OCI-LY7 (cell line): ENCODE data around the gene SCML2. TPM values are rescaled to one million over a fixed set of nuclear protein-coding genes. Genes with fewer than 3 reads are reported as not detected.

Source experiments
- BruUV-seq: library from RNA; stranded (reverse); fragments of 400-500 nt; replicated peaks from 2 replicates; lab custom pipeline; 2021; lab: Mats Ljungman, UMichigan
- CTCF ChIA-PET: fragments of 300-600 bp; sonication (Branson Sonifier 250); formaldehyde crosslinking; loops from one replicate; lab custom pipeline; 2022; ENCODE audit warnings: antibody characterized with exemption; ENCODE audit not compliant: unreplicated experiment; lab: Charles Lee
- POLR2A ChIA-PET: fragments of 300-600 bp; sonication (Branson Sonifier 250); formaldehyde crosslinking; loops from one replicate; lab custom pipeline; 2022; ENCODE audit warnings: antibody characterized with exemption; lab: Charles Lee
- DNase-seq: peaks from one replicate; pipeline ENCODE4 v3.0.0-alpha.2; 2015; ENCODE audit warnings: low spot score
- H2AFZ ChIP-seq: fragments of 200-600 bp; sonication (generic), shearing (Covaris generic); 2 replicates; pipeline ENCODE4 v1.6.1; 2014; ENCODE audit warnings: mild to moderate bottlenecking, antibody characterized with exemption, low read length, moderate library complexity
- H3K27ac ChIP-seq: fragments of 200-600 bp; sonication (generic); 2 replicates; pipeline ENCODE4 v1.5.1; 2014; ENCODE audit warnings: mixed run types, low read depth, mild to moderate bottlenecking, moderate library complexity, low read length, inconsistent platforms; ENCODE audit not compliant: poor library complexity, severe bottlenecking
- H3K36me3 ChIP-seq: fragments of 200-600 bp; sonication (generic); 2 replicates; pipeline ENCODE4 v1.6.1; 2014; ENCODE audit warnings: mild to moderate bottlenecking, antibody characterized with exemption, low read length, moderate library complexity, mixed read lengths; ENCODE audit not compliant: insufficient read depth
- H3K4me1 ChIP-seq: fragments of 200-600 bp; sonication (generic); 2 replicates; pipeline ENCODE4 v1.5.1; 2014; ENCODE audit warnings: mild to moderate bottlenecking, low read length; ENCODE audit not compliant: insufficient read depth, poor library complexity, severe bottlenecking
- H3K4me2 ChIP-seq: fragments of 200-600 bp; sonication (generic); 2 replicates; pipeline ENCODE4 v1.6.1; 2014; ENCODE audit warnings: mild to moderate bottlenecking, low read length
- H3K4me3 ChIP-seq: fragments of 200-600 bp; sonication (generic); 2 replicates; pipeline ENCODE4 v1.5.1; 2014; ENCODE audit warnings: mild to moderate bottlenecking, low read depth, low read length; ENCODE audit not compliant: poor library complexity, severe bottlenecking
- H3K79me2 ChIP-seq: fragments of 200-600 bp; sonication (generic); 2 replicates; pipeline ENCODE4 v1.6.1; 2016; ENCODE audit warnings: low read depth, mild to moderate bottlenecking, low read length, moderate library complexity, mixed read lengths; ENCODE audit not compliant: insufficient read depth
- H3K9me2 ChIP-seq: fragments of 200-600 bp; sonication (generic); 2 replicates; pipeline ENCODE4 v1.6.1; 2016; ENCODE audit warnings: mild to moderate bottlenecking, low read length, mixed read lengths; ENCODE audit not compliant: insufficient read depth
- H3K9me3 ChIP-seq: fragments of 200-600 bp; sonication (generic); 2 replicates; pipeline ENCODE4 v1.6.1; 2014; ENCODE audit warnings: mild to moderate bottlenecking, mixed run types, low read length, mixed read lengths
- H4K20me1 ChIP-seq: fragments of 200-600 bp; sonication (generic); 2 replicates; pipeline ENCODE4 v1.6.1; 2014; ENCODE audit warnings: mild to moderate bottlenecking, antibody characterized with exemption, low read length, moderate library complexity, mixed read lengths; ENCODE audit not compliant: insufficient read depth
- CTCF ChIP-seq: fragments of 200-600 bp; sonication (generic); conservative IDR thresholded peaks from 2 replicates; pipeline ENCODE4 v1.5.1; 2014; ENCODE audit warnings: mild to moderate bottlenecking, antibody characterized with exemption, low read length, moderate library complexity, mixed read lengths
- EZH2phosphoT487 ChIP-seq: fragments of 200-600 bp; sonication (generic); IDR thresholded peaks from 2 replicates; pipeline ENCODE4 v1.6.1; 2018; ENCODE audit warnings: low read depth, borderline replicate concordance, mild to moderate bottlenecking, mixed run types, antibody characterized with exemption, low read length, moderate library complexity, mixed read lengths
- intact Hi-C: fragments of 100-400 bp; cut with micrococcal nuclease; formaldehyde crosslinking; loops from one replicate; pipeline ENCODE4 v1.10.0; 2022; ENCODE audit not compliant: unreplicated experiment
- small RNA-seq: library from RNA; depleted of rRNA; stranded (forward); fragments of <200 nt; gene quantifications from one replicate; pipeline ENCODE3, GENCODE V24; 2014
- total RNA-seq, 2 experiments: library from RNA; depleted of rRNA in 1 of 2; stranded (reverse); fragments of >200 nt in 1 of 2; shearing (Covaris generic) in 1 of 2; gene quantifications; 2 replicates each; pipeline ENCODE4 v1.2.3, GENCODE V29; 2014 to 2022

Gene SCML2
- total RNA-seq, 2 experiments from 2014 or later = 12.9 to 26.2 TPM

GRCh38 chrX:18194688-18195087 lies 159.8 kb downstream of the SCML2 start:
- POLR2A ChIA-PET = interaction anchor here (0.6 kb wide), 1 partner anchor 31 kb away, joined by 3 read pairs; no protein-coding TSS in a partner anchor
- no peak for TF ChIP-seq EZH2phosphoT487
- no peak for TF ChIP-seq CTCF

More at GRCh38 chrX:18194688-18195087, 159.8 kb downstream of the SCML2 start:
- H3K27ac ChIP-seq = no peak overlapping the region
- no peaks in the 10 kb centered on the region for H3K4me1 ChIP-seq
- DNase-seq = no peak
- no peaks in the 10 kb centered on the region for H3K9me3 ChIP-seq
- H2AFZ ChIP-seq = no peak overlapping the region
- CTCF ChIA-PET = no interaction called here
- H4K20me1 ChIP-seq = no peaks in the 10 kb centered on the region
- H3K36me3 ChIP-seq = no peaks in the 10 kb centered on the region
- no peaks in the 10 kb centered on the region for H3K79me2 ChIP-seq
- H3K4me3 ChIP-seq = no peak overlapping the region
- BruUV-seq = no TSS peak
- H3K9me2 ChIP-seq = no peaks in the 10 kb centered on the region
- intact Hi-C loops = no loop called here
- H3K4me2 ChIP-seq = no peak overlapping the region

Small RNA genes lying within 50 kb of the gene (small RNA-seq; reads per million reads assigned to genes)
- not detected for gene RF00019
- not detected for gene TMSB10P2

Other genes starting within 250 kb of the SCML2 start
- not detected in 2 replicates for gene BEND2, start 133.8 kb downstream of the SCML2 start, total RNA-seq (2014; rRNA removed; shearing (Covaris generic))
- not detected in 2 replicates for gene BEND2, start 133.8 kb downstream of the SCML2 start, total RNA-seq (2022)
- 1.3 and 2.0 TPM in 2 replicates for gene CDKL5, start 70.9 kb upstream of the SCML2 start, total RNA-seq (2014; rRNA removed; shearing (Covaris generic))
- gene CDKL5, start 70.9 kb upstream of the SCML2 start, total RNA-seq (2022) = 2.0 and 2.4 TPM in 2 replicates